Upper lobe of right lung (tissue), 1 donor: Measurements from ENCODE around the gene SETD2. TPM values are rescaled to one million over a fixed set of nuclear protein-coding genes. Genes with fewer than 3 reads are reported as not detected.

Source experiments
- ATAC-seq: fragments of 200-7000 bp; cut with Tn5 transposase; one replicate; pipeline ENCODE4 v1.9.1; 2020; ENCODE audit warnings: mild to moderate bottlenecking, moderate library complexity
- DNase-seq: peaks from one replicate; pipeline ENCODE4 v3.0.0-alpha.2; 2020
- H3K27ac ChIP-seq: fragments of 200-600 bp; one replicate; pipeline ENCODE4 v1.8.0; 2022
- H3K27me3 ChIP-seq: fragments of 200-600 bp; one replicate; pipeline ENCODE4 v1.8.0; 2022; ENCODE audit warnings: mild to moderate bottlenecking
- H3K36me3 ChIP-seq: fragments of 200-600 bp; one replicate; pipeline ENCODE4 v1.8.0; 2022
- H3K4me1 ChIP-seq: fragments of 200-600 bp; one replicate; pipeline ENCODE4 v1.8.0; 2022
- H3K4me3 ChIP-seq: fragments of 200-600 bp; one replicate; pipeline ENCODE4 v1.8.0; 2022; ENCODE audit warnings: mild to moderate bottlenecking
- H3K9me3 ChIP-seq: fragments of 200-600 bp; one replicate; pipeline ENCODE4 v1.8.0; 2022
- intact Hi-C: fragments of 100-400 bp; cut with DNase I; formaldehyde crosslinking; loops from one replicate; pipeline ENCODE4 v1.11.0; 2022
- total RNA-seq: library from RNA; stranded (reverse); fragmentation: NEBNext Ultra II Directional; extraction: Animal tissue kit (Norgen Biotek cat#: 25700); gene quantifications from one replicate; pipeline ENCODE4 v1.2.1, GENCODE V29; 2021
- TF ChIP-seq, protein P1 (sequence below): fragments of 200-600 bp; IDR thresholded peaks from one replicate; pipeline ENCODE4 v1.8.0; 2022; ENCODE audit warnings: antibody characterized with exemption
- donor health status: DM: no; HTN: yes; CAD: no; lungs with severe emphysema.

SETD2 gene
- total RNA-seq, 1 donor from 2014 or later, result 45.9 TPM

DNA sequence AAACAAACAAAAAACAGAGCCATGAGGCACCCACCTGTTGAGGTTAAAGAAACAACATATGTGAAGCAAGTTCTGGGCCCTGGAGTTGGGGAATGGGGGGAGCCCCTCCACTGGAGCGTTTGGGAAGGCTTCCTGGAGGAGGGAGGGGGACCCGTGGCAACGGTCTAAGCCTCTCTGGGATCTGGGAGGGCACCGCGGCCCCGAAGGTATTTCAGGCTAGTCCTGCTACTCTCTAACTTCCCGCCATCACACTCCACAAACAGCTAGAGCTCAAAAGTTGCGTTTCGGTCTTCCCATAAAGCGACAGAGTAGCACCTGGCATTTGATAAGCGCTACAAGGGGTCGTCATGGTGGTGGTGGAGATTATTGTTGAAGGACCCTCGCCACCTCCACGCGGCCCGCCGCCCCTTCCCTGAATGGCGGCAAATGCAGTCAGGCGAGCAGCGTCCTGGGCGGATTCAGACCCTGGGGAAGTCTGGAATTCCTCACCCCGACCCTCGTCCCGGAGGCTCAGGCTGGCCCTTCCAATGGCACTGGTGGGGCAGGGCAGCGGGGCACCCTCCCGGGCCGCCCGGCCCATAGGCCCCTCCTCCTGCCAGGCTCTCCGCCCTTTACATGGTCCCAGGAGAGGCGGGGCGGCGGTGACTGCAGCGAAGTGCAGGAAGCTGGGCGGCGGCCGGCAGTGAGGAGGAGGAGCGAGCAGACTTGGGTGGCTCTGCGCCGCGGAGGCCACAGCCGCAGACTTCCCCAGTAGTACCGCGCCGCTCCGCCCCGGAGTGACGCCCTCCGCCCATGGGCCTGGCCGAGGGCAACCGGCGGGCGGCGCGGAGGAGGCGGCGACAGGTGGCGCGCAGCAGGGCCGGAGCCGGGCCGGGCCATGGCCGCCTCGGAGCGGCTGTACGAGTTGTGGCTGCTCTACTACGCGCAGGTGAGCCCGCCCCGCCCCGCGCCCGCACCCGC lies 184.6 kb downstream of the SETD2 start, which contains the start of gene NBEAL2:
TSS of gene NBEAL2 (plus strand) at position 682 of the 960 bp plus-strand sequence. CDS start at position 878, 196 bp downstream.
- DNase-seq, result peak; percentile 99
- TF ChIP-seq, protein P1, sequence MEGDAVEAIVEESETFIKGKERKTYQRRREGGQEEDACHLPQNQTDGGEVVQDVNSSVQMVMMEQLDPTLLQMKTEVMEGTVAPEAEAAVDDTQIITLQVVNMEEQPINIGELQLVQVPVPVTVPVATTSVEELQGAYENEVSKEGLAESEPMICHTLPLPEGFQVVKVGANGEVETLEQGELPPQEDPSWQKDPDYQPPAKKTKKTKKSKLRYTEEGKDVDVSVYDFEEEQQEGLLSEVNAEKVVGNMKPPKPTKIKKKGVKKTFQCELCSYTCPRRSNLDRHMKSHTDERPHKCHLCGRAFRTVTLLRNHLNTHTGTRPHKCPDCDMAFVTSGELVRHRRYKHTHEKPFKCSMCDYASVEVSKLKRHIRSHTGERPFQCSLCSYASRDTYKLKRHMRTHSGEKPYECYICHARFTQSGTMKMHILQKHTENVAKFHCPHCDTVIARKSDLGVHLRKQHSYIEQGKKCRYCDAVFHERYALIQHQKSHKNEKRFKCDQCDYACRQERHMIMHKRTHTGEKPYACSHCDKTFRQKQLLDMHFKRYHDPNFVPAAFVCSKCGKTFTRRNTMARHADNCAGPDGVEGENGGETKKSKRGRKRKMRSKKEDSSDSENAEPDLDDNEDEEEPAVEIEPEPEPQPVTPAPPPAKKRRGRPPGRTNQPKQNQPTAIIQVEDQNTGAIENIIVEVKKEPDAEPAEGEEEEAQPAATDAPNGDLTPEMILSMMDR, result no peak
- Histone ChIP-seq H3K9me3 (no peaks in the 10 kb centered on the region), H3K4me1 (peaks cover 51% of the 10 kb centered on the region), H3K36me3 (no peaks in the 10 kb centered on the region), H3K4me3 (peak within 1 kb of the TSS; percentile 78), H3K27me3 (no peaks in the 10 kb centered on the region), H3K27ac (peak within 1 kb of the TSS; percentile 91)
- peak; percentile 88 for ATAC-seq
- intact Hi-C loops, result no loop called here

DNA sequence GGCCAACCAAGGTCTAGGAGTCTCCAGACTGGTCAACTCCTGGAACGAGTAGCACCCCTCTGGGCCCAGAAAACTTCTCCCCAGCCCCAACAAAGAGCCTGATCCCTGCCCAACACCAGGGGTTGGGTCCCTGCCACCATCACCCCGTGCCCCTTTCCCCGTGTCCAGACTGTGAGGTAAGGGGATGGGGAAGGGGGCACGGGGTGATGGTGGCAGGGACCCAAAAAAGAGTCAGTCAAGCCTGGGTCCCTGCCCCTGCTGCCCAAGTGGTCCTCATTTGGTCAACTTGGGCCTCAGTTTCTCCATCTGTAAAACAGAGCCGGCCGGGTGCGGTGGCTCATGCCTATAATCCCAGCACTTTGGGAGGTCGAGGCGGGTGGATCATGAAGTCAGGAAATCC lies 185.5 kb downstream of the SETD2 start:
- ATAC-seq (no peak), DNase-seq (peak; percentile 60)
- Histone ChIP-seq H3K36me3 (no peaks in the 10 kb centered on the region), H3K9me3 (no peaks in the 10 kb centered on the region), H3K27ac (peak overlapping the region; percentile 91), H3K27me3 (no peaks in the 10 kb centered on the region), H3K4me3 (peak overlapping the region; percentile 78), H3K4me1 (peaks cover 54% of the 10 kb centered on the region)
- intact Hi-C loops, result no loop called here
- TF ChIP-seq, protein P1, result no peak

DNA sequence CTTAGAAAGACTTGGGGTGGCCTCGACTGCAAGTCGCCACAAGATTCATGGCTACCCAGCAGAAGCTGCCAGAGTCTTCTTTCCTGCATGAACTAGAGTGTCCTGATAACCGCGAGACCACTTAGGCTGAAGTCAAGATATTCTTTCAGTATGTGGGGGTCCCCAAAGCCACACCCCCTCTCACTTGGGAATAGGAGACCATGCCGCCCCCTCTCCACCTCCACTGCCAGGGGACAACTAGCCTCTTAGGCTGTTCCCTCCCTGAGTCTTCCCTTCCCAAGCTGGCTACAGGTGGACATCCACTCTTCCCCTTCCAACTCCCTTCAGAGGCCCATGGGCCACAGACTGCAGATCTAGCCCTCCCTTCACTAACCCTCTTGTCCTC lies 186.1 kb downstream of the SETD2 start:
- no peak for DNase-seq
- no peak for ATAC-seq
- TF ChIP-seq, protein P1, result no peak
- Histone ChIP-seq H3K27me3 (no peaks in the 10 kb centered on the region), H3K4me1 (peaks cover 54% of the 10 kb centered on the region), H3K9me3 (no peaks in the 10 kb centered on the region), H3K27ac (peak overlapping the region; percentile 91), H3K4me3 (no peak overlapping the region), H3K36me3 (no peaks in the 10 kb centered on the region)
- intact Hi-C loops, result no loop called here

DNA sequence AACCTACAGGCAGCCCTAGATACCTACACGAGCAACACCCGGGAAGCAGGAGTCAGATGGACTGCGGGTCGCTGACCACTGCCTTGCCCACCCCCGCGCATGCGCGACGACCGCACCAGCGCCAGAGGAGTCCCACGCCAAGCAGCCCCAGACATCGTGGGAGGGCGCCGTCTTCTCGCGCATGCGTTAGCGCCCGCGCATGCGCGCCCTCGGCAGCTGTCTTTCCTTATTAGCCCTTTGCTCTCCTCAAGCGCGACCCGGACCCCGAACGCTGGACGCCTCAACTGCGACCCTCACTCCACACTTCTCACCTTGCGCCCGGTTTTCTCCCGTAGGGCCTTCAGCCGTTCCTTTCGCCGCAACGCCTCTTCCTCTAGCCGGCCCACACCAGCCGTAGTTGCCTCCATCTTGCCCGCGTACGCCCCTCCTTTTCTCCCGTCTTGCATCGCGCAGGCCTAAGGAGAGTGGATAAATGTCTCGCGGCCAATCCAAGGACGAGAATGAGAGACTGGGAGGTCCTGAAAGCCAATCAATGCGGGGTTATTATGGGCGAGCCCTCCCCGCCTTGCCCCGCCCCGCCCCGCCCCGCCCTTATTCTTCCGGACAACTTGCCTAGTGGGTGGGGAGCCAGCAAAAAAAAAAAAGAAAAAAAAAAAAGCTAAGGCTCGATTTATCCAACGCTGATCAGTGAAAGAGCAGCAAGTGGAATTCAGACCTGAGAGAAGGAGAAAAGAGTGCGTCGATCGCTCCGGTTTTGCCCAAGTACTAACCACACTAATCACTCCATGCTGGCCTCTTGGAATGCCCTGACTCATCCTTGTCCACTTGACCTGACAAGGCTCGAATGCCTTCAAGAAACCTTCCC lies 187.4 kb downstream of the SETD2 start, which contains the start of gene CCDC12:
TSS of gene CCDC12 (minus strand) at position 420 of the 865 bp plus-strand sequence. CDS start at position 407, 13 bp downstream.
- H3K27me3 ChIP-seq, result no peaks in the 10 kb centered on the region
- intact Hi-C loops, result no loop called here
- peak; percentile 95 for DNase-seq
- peak; percentile 85 for ATAC-seq
- peak within 1 kb of the TSS; percentile 87 for H3K27ac ChIP-seq
- H3K4me1 ChIP-seq, result peaks cover 54% of the 10 kb centered on the region
- no peaks in the 10 kb centered on the region for H3K36me3 ChIP-seq
- TF ChIP-seq, protein P1, result no peak
- H3K9me3 ChIP-seq, result no peaks in the 10 kb centered on the region
- peak within 1 kb of the TSS; percentile 79 for H3K4me3 ChIP-seq

DNA sequence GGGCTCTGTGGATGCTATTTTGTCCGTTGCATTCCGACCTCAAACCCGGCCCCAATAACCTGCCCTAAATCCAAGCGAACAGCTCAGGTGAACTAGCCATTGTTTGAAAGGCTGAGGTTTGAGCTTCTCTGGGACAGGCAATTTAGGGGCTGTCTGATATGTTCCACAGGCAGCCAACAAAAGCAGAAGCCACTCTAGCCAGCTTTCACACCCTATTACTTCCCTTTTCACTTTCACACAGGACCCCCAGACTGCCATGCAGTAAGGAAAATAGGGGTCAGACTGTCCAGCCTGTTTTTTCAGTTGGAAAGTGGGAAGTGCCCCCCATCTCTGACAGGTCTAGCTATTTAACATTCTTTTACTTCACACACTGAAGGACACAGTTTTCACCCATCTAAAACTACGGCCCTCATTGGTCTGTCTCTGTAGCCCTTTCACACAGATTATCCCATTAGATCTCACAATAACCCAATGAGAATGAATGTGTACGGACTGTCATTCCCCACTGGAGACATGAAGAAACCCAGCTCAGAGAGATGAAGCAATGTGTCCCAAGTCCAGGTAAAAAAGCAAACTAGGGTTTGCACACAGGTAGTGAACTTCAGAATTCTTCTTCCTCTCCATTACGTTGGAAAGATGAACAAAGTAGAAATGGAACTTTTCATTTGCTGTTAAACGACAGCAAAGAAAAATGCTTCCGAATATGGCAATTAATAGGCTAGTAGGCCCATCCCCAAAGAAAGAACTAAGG lies 189.3 kb downstream of the SETD2 start:
- no peaks in the 10 kb centered on the region for H3K36me3 ChIP-seq
- H3K4me3 ChIP-seq, result peak overlapping the region; percentile 79
- ATAC-seq (no peak), DNase-seq (no peak)
- peak overlapping the region; percentile 17 for H3K27ac ChIP-seq
- H3K27me3 ChIP-seq, result no peaks in the 10 kb centered on the region
- intact Hi-C loops, result no loop called here
- peaks cover 68% of the 10 kb centered on the region for H3K4me1 ChIP-seq
- no peaks in the 10 kb centered on the region for H3K9me3 ChIP-seq
- TF ChIP-seq, protein P1, result no peak
